GM19324 (cell line): ENCODE results near the gene SPART.
"Not testable (repeated sequence)": the region's sequence is repeated elsewhere in the genome, so short reads cannot be mapped to it uniquely, and the experiment has no call there.

Experiments used
- ATAC-seq: cut with Tn5 transposase; IDR thresholded peaks from one replicate; pipeline ENCODE4 v1.9.1; 2021; ENCODE audit warnings: mild to moderate bottlenecking, moderate library complexity; ENCODE audit not compliant: unreplicated experiment, low FRiP score

The SPART gene

GRCh38 chr13:36354842-36355623, 8.8 kb upstream of the SPART start:
- ATAC-seq: no peak

GRCh38 chr13:36353001-36353400, 6.8 kb upstream of the SPART start:
- no peak for ATAC-seq

GRCh38 chr13:36352350-36352749, 6.2 kb upstream of the SPART start:
- no peak for ATAC-seq

GRCh38 chr13:36347531-36348210, 1.5 kb upstream of the SPART start:
- ATAC-seq: no peak

GRCh38 chr13:36345438-36346221, 564 bp downstream of the SPART start:
- ATAC-seq: no peak

GRCh38 chr13:36344886-36345437, 1.2 kb downstream of the SPART start:
- ATAC-seq: no peak

- no peak for ATAC-seq
These were observed 2.0 kb downstream of the SPART start for GRCh38 chr13:36344173-36344572.

- no peak for ATAC-seq
These were observed 2.4 kb downstream of the SPART start for GRCh38 chr13:36343766-36344165.

- ATAC-seq: no peak
These were observed 3.5 kb downstream of the SPART start for GRCh38 chr13:36342715-36343114.

- ATAC-seq: no peak
These were observed 4.5 kb downstream of the SPART start for GRCh38 chr13:36341718-36342117.

GRCh38 chr13:36339600-36340155, 6.5 kb downstream of the SPART start:
- no peak for ATAC-seq

- no peak for ATAC-seq
These were observed 8.1 kb downstream of the SPART start for GRCh38 chr13:36337938-36338641.

- ATAC-seq: no peak
These were observed 13.2 kb downstream of the SPART start for GRCh38 chr13:36332986-36333385.

- ATAC-seq: not testable (repeated sequence)
These were observed 13.9 kb downstream of the SPART start for GRCh38 chr13:36332255-36332654.

- no peak for ATAC-seq
These were observed 14.9 kb downstream of the SPART start for GRCh38 chr13:36331280-36331679.

- no peak for ATAC-seq
These were observed 16.8 kb downstream of the SPART start for GRCh38 chr13:36329361-36329760.

GRCh38 chr13:36328821-36329220, 17.4 kb downstream of the SPART start:
- no peak for ATAC-seq

GRCh38 chr13:36325912-36326311, 20.3 kb downstream of the SPART start:
- no peak for ATAC-seq

GRCh38 chr13:36324881-36325280, 21.3 kb downstream of the SPART start:
- not testable (repeated sequence) for ATAC-seq

GRCh38 chr13:36323951-36324566, 22.1 kb downstream of the SPART start:
- no peak for ATAC-seq
